HEK293 (cell line): ENCODE results near the gene HOXC5.
A peak's percentile ranks its signal among the peaks of the same experiment; 100 is the strongest.

ENCODE experiments used
- CTCF ChIA-PET: fragments of 350-600 bp; formaldehyde crosslinking; extraction: SDS; loops from one replicate; lab custom pipeline; 2021; ENCODE audit warnings: antibody characterized with exemption; lab: Yijun Ruan, JAX
- POLR2A ChIA-PET: fragments of 300-600 bp; formaldehyde crosslinking; extraction: SDS; loops from one replicate; lab custom pipeline; 2020; ENCODE audit warnings: antibody characterized with exemption, inconsistent platforms; lab: Yijun Ruan, JAX
- H3K27ac ChIP-seq: fragments of 200-500 bp; sonication (Bioruptor generic); 2 replicates; pipeline ENCODE4 v1.5.1; 2014; ENCODE audit warnings: low read depth, low read length, control low read depth, inconsistent platforms; ENCODE audit errors: extremely low read depth
- H3K36me3 ChIP-seq, 2 experiments: fragments of 200-500 bp in 1 of 2; sonication (Bioruptor generic) in 1 of 2; 1 replicate in 1 of 2; 2 replicates in 1 of 2; pipeline ENCODE4 v1.5.1; 2014 to 2017; ENCODE audit warnings: inconsistent platforms in 2 of 2, low read length in 2 of 2; ENCODE audit not compliant: control insufficient read depth in 2 of 2, insufficient read depth in 1 of 2
- H3K4me1 ChIP-seq: fragments of 200-500 bp; sonication (Bioruptor generic); 2 replicates; pipeline ENCODE4 v1.5.1; 2014; ENCODE audit warnings: mild to moderate bottlenecking, low read length, inconsistent platforms; ENCODE audit not compliant: control insufficient read depth, insufficient read depth
- H3K4me3 ChIP-seq: 2 replicates; pipeline ENCODE4 v1.5.1; 2011; ENCODE audit warnings: low read depth, mild to moderate bottlenecking, control low read depth, low read length, moderate library complexity
- H3K9me3 ChIP-seq: fragments of 200-500 bp; sonication (Bioruptor generic); 2 replicates; pipeline ENCODE4 v1.5.1; 2014; ENCODE audit warnings: low read depth, low read length, inconsistent platforms; ENCODE audit not compliant: control insufficient read depth, insufficient read depth
- BCL6B ChIP-seq: fragments of 450-650 bp; formaldehyde crosslinking; IDR thresholded peaks from 2 replicates; pipeline ENCODE4 v1.5.1; 2017; ENCODE audit warnings: missing biosample characterization, missing genetic modification characterization
- EGR2 ChIP-seq: fragments of 450-650 bp; formaldehyde crosslinking; IDR thresholded peaks from 2 replicates; pipeline ENCODE4 v1.5.1; 2016; ENCODE audit warnings: low read depth, missing biosample characterization, missing genetic modification characterization
- HOXD13 ChIP-seq: sonication (generic); formaldehyde crosslinking; IDR thresholded peaks from 2 replicates; pipeline ENCODE4 v1.8.0; 2022; ENCODE audit warnings: missing genetic modification reagents, borderline replicate concordance
- KLF1 ChIP-seq: fragments of 450-650 bp; formaldehyde crosslinking; IDR thresholded peaks from 2 replicates; pipeline ENCODE4 v1.5.1; 2016; ENCODE audit warnings: missing biosample characterization, missing genetic modification characterization
- KLF9 ChIP-seq: fragments of 450-650 bp; formaldehyde crosslinking; IDR thresholded peaks from 2 replicates; pipeline ENCODE4 v1.5.1; 2016; ENCODE audit warnings: missing biosample characterization, missing genetic modification characterization, low read depth
- MEIS1 ChIP-seq: sonication (generic); formaldehyde crosslinking; IDR thresholded peaks from 2 replicates; pipeline ENCODE4 v1.8.1; 2022; ENCODE audit warnings: missing genetic modification reagents, mild to moderate bottlenecking, borderline replicate concordance
- PRDM1 ChIP-seq: fragments of 450-650 bp; formaldehyde crosslinking; IDR thresholded peaks from 2 replicates; pipeline ENCODE4; 2016; ENCODE audit warnings: missing biosample characterization, missing genetic modification characterization
- SALL2 ChIP-seq: fragments of 450-650 bp; formaldehyde crosslinking; IDR thresholded peaks from 2 replicates; pipeline ENCODE4 v1.5.0; 2017; ENCODE audit warnings: missing biosample characterization, mild to moderate bottlenecking, missing genetic modification characterization, borderline replicate concordance
- SP7 ChIP-seq: fragments of 450-650 bp; formaldehyde crosslinking; IDR thresholded peaks from 2 replicates; pipeline ENCODE4 v1.5.1; 2016; ENCODE audit warnings: missing biosample characterization, missing genetic modification characterization
- WT1 ChIP-seq: fragments of 450-650 bp; formaldehyde crosslinking; IDR thresholded peaks from 2 replicates; pipeline ENCODE4 v1.5.1; 2016; ENCODE audit warnings: missing biosample characterization, missing genetic modification characterization
- ZBTB17 ChIP-seq: fragments of 450-650 bp; formaldehyde crosslinking; IDR thresholded peaks from 2 replicates; pipeline ENCODE4 v1.5.1; 2016; ENCODE audit warnings: missing biosample characterization, missing genetic modification characterization
- ZBTB20 ChIP-seq: fragments of 450-650 bp; formaldehyde crosslinking; IDR thresholded peaks from 2 replicates; pipeline ENCODE4 v1.5.1; 2016; ENCODE audit warnings: missing biosample characterization, missing genetic modification characterization
- ZFHX2 ChIP-seq: fragments of 450-650 bp; formaldehyde crosslinking; conservative IDR thresholded peaks from 2 replicates; pipeline ENCODE4 v1.5.1; 2016; ENCODE audit warnings: missing biosample characterization, missing genetic modification characterization
- ZIC2 ChIP-seq: fragments of 450-650 bp; formaldehyde crosslinking; IDR thresholded peaks from 2 replicates; pipeline ENCODE4 v1.5.1; 2016; ENCODE audit warnings: missing biosample characterization, missing genetic modification characterization
- ZNF112 ChIP-seq: fragments of 450-650 bp; formaldehyde crosslinking; IDR thresholded peaks from 2 replicates; pipeline ENCODE4 v1.5.0; 2017; ENCODE audit warnings: missing biosample characterization, missing genetic modification characterization
- ZNF121 ChIP-seq: fragments of 450-650 bp; formaldehyde crosslinking; IDR thresholded peaks from 2 replicates; pipeline ENCODE4 v1.5.1; 2016; ENCODE audit warnings: missing biosample characterization, missing genetic modification characterization
- ZNF16 ChIP-seq: fragments of 450-650 bp; formaldehyde crosslinking; IDR thresholded peaks from 2 replicates; pipeline ENCODE4 v1.5.1; 2016; ENCODE audit warnings: low read depth, missing biosample characterization, missing genetic modification characterization
- ZNF175 ChIP-seq: fragments of 450-650 bp; formaldehyde crosslinking; IDR thresholded peaks from 2 replicates; pipeline ENCODE4 v1.5.1; 2016; ENCODE audit warnings: missing biosample characterization, missing genetic modification characterization
- ZNF302 ChIP-seq: fragments of 450-650 bp; formaldehyde crosslinking; IDR thresholded peaks from 2 replicates; pipeline ENCODE4 v1.5.1; 2016; ENCODE audit warnings: missing biosample characterization, missing genetic modification characterization, low read depth
- ZNF335 ChIP-seq: fragments of 450-650 bp; formaldehyde crosslinking; conservative IDR thresholded peaks from 2 replicates; pipeline ENCODE4 v1.5.1; 2016; ENCODE audit warnings: missing biosample characterization, missing genetic modification characterization
- ZNF341 ChIP-seq: fragments of 450-650 bp; formaldehyde crosslinking; IDR thresholded peaks from 2 replicates; pipeline ENCODE4; 2016; ENCODE audit warnings: low read depth, missing biosample characterization, missing genetic modification characterization
- ZNF366 ChIP-seq: fragments of 450-650 bp; formaldehyde crosslinking; conservative IDR thresholded peaks from 2 replicates; pipeline ENCODE4 v1.5.1; 2016; ENCODE audit warnings: missing biosample characterization, missing genetic modification characterization
- ZNF398 ChIP-seq: fragments of 450-650 bp; formaldehyde crosslinking; IDR thresholded peaks from 2 replicates; pipeline ENCODE4 v1.5.1; 2017; ENCODE audit warnings: missing biosample characterization, missing genetic modification characterization
- ZNF510 ChIP-seq: fragments of 450-650 bp; formaldehyde crosslinking; IDR thresholded peaks from 2 replicates; pipeline ENCODE4 v1.5.1; 2018; ENCODE audit warnings: mild to moderate bottlenecking, missing genetic modification characterization, missing biosample characterization; ENCODE audit not compliant: insufficient replicate concordance
- ZNF549 ChIP-seq: fragments of 450-650 bp; IDR thresholded peaks from 2 replicates; pipeline ENCODE4 v1.5.1; 2018; ENCODE audit warnings: missing biosample characterization, missing genetic modification characterization, mild to moderate bottlenecking, inconsistent platforms, moderate library complexity
- ZNF596 ChIP-seq: fragments of 450-650 bp; IDR thresholded peaks from 2 replicates; pipeline ENCODE4 v1.5.0; 2018; ENCODE audit warnings: missing biosample characterization, mild to moderate bottlenecking, missing genetic modification characterization, moderate library complexity
- ZNF768 ChIP-seq: fragments of 450-650 bp; formaldehyde crosslinking; IDR thresholded peaks from 2 replicates; pipeline ENCODE4 v1.5.1; 2018; ENCODE audit warnings: missing biosample characterization, mild to moderate bottlenecking, missing genetic modification characterization
- ZNF776 ChIP-seq: fragments of 450-650 bp; formaldehyde crosslinking; IDR thresholded peaks from 2 replicates; pipeline ENCODE4 v1.5.0; 2017; ENCODE audit warnings: missing biosample characterization, missing genetic modification characterization, borderline replicate concordance
- ZNF843 ChIP-seq: fragments of 450-650 bp; formaldehyde crosslinking; IDR thresholded peaks from 2 replicates; pipeline ENCODE4 v1.5.1; 2016; ENCODE audit warnings: missing biosample characterization, missing genetic modification characterization
- TF ChIP-seq, protein P1 (sequence below): fragments of 450-650 bp; formaldehyde crosslinking; IDR thresholded peaks from 2 replicates; pipeline ENCODE4 v1.5.1; 2016; ENCODE audit warnings: missing biosample characterization, missing genetic modification characterization

Gene HOXC5

DNA sequence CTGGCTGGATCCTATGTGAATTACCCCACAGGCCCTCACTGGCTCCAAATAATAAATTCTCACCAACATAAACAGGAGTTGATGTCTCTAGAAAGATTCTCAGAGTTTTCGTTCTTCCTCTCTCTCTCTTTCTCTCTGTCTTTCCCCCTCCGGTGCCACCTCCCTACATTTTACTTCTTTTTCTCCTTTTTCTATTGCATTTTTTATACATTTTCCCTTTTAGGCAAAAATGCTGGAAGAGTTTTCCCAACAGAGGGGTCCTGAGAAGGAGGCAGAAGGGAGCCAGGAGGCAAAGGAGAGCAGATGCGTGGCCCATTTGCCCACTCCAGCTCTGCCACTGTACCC lies 5.4 kb upstream of the HOXC5 start:
- ChIA-PET POLR2A (interaction anchor here (0.7 to 4.5 kb wide), 3 partner anchors 10 to 253 kb away, joined by 3 to 26 read pairs (median 6); partner anchors contain the start of genes HNRNPA1 and HOXC8), CTCF (interaction anchor here (0.7 to 4.5 kb wide), 9 partner anchors 10 to 188 kb away, joined by 3 to 21 read pairs (median 4); partner anchors contain the start of gene HOXC10)
- no peaks in the 10 kb centered on the region for H3K9me3 ChIP-seq
- H3K4me1 ChIP-seq: peaks cover 54% of the 10 kb centered on the region
- H3K4me3 ChIP-seq: no peak overlapping the region
- H3K27ac ChIP-seq: peak overlapping the region; percentile 19; the same call in 1 of the 2 replicates
- TF ChIP-seq MEIS1 (CRISPR knock-in tag): no peak
- TF ChIP-seq PRDM1 (tag by site-specific recombination): peak; percentile 77
- peak; percentile 72; the same call in 1 of the 2 replicates for TF ChIP-seq ZNF596 (tag by site-specific recombination)
- no peak for TF ChIP-seq ZNF398 (tag by site-specific recombination)
- no peak for TF ChIP-seq SP7
- TF ChIP-seq ZNF768 (tag by site-specific recombination): no peak
- no peak for TF ChIP-seq EGR2 (tag by site-specific recombination)
- TF ChIP-seq ZBTB17 (tag by site-specific recombination): peak; percentile 37; the same call in 1 of the 2 replicates
- TF ChIP-seq ZNF366: peak; percentile 72
- TF ChIP-seq ZBTB20 (tag by site-specific recombination): 0 out of 2 replicates have a peak, but pooled peaks have one; percentile 48
- TF ChIP-seq ZNF549 (tag by site-specific recombination): no peak
- peak; percentile 57; the same call in 1 of the 2 replicates for TF ChIP-seq ZNF335 (tag by site-specific recombination)
- no peak for TF ChIP-seq SALL2 (tag by site-specific recombination)
- no peak for TF ChIP-seq ZFHX2
- no peak for TF ChIP-seq ZNF175
- TF ChIP-seq ZNF843 (tag by site-specific recombination): no peak
- H3K36me3 ChIP-seq: peaks cover 4 to 13% of the 10 kb centered on the region in 2 experiments; a peak in 2 of 3 replicates

DNA sequence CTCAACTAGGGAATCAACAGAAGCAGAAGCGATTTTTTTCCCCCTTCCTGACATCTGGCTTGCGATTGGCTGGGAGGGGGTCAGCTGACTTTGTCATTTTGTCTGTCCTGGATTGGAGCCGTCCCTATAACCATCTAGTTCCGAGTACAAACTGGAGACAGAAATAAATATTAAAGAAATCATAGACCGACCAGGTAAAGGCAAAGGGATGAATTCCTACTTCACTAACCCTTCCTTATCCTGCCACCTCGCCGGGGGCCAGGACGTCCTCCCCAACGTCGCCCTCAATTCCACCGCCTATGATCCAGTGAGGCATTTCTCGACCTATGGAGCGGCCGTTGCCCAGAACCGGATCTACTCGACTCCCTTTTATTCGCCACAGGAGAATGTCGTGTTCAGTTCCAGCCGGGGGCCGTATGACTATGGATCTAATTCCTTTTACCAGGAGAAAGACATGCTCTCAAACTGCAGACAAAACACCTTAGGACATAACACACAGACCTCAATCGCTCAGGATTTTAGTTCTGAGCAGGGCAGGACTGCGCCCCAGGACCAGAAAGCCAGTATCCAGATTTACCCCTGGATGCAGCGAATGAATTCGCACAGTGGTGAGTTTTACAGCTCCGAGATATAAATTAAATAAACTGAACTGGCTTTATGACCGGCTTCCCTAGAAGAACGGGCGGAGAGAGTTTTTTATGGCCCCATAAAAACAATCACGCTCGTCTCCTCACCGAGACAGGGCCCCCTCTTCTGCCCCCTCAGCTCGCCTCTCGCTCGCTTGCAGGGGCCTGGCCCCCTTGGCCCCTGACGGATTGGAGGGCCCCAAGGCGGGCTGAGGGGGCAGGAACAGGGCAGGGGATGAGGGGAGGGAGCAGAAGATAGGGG lies 4.3 kb upstream of the HOXC5 start, which contains the start of gene HOXC6:
Gene HOXC6 (plus strand): TSS at position 127 of the 888 bp plus-strand sequence. CDS start 82 bp downstream, at position 209.
- Histone ChIP-seq H3K9me3 (no peaks in the 10 kb centered on the region), H3K4me3 (peak within 1 kb of the TSS; percentile 58), H3K27ac (peak within 1 kb of the TSS; percentile 95), H3K4me1 (peaks cover 44% of the 10 kb centered on the region), H3K36me3 (peaks cover 4 to 13% of the 10 kb centered on the region in 2 experiments; a peak in 2 of 3 replicates)
- ChIA-PET CTCF (interaction anchor here (0.6 to 5.4 kb wide), 13 partner anchors 9 to 187 kb away, joined by 3 to 78 read pairs (median 4); partner anchors contain the start of gene HOXC10), POLR2A (interaction anchor here (0.5 to 4.5 kb wide), 7 partner anchors 12 to 252 kb away, joined by 3 to 26 read pairs (median 3); partner anchors contain the start of genes HNRNPA1 and HOXC8)
- no peak for TF ChIP-seq ZNF776 (tag by site-specific recombination)
- TF ChIP-seq, protein P1, sequence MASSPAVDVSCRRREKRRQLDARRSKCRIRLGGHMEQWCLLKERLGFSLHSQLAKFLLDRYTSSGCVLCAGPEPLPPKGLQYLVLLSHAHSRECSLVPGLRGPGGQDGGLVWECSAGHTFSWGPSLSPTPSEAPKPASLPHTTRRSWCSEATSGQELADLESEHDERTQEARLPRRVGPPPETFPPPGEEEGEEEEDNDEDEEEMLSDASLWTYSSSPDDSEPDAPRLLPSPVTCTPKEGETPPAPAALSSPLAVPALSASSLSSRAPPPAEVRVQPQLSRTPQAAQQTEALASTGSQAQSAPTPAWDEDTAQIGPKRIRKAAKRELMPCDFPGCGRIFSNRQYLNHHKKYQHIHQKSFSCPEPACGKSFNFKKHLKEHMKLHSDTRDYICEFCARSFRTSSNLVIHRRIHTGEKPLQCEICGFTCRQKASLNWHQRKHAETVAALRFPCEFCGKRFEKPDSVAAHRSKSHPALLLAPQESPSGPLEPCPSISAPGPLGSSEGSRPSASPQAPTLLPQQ (tag by site-specific recombination): 0 out of 2 replicates have a peak, but pooled peaks have one; percentile 29
- TF ChIP-seq ZNF112 (tag by site-specific recombination): no peak
- TF ChIP-seq KLF9 (tag by site-specific recombination): no peak
- TF ChIP-seq ZNF16 (tag by site-specific recombination): no peak
- peak; percentile 71; the same call in 1 of the 2 replicates for TF ChIP-seq BCL6B (tag by site-specific recombination)
- no peak for TF ChIP-seq ZNF121
- no peak for TF ChIP-seq ZNF549 (tag by site-specific recombination)
- peak; percentile 30; the same call in 1 of the 2 replicates for TF ChIP-seq KLF1
- no peak for TF ChIP-seq ZNF510 (tag by site-specific recombination)
- no peak for TF ChIP-seq MEIS1 (CRISPR knock-in tag)
- peak; percentile 81 for TF ChIP-seq WT1 (tag by site-specific recombination)
- TF ChIP-seq ZNF302: no peak
- TF ChIP-seq ZIC2 (tag by site-specific recombination): peak; percentile 63; the same call in 1 of the 2 replicates
- TF ChIP-seq ZNF341 (tag by site-specific recombination): peak; percentile 72
- TF ChIP-seq HOXD13: no peak; the same call in 1 of the 2 replicates
